CD4-positive, alpha-beta T cell treated with Interleukin-21 for 1 hour (primary cell): Measurements from ENCODE around the gene SGMS2.

Source experiments
- DNase-seq: peaks from one replicate; pipeline ENCODE4 v3.0.0-alpha.2; 2020

The SGMS2 gene

GRCh38 chr4:107831140-107831539 lies 6.4 kb downstream of the SGMS2 start:
- no peak for DNase-seq

- no peak for DNase-seq
Measured at GRCh38 chr4:107832275-107832807, 7.6 kb downstream of the SGMS2 start.

DNA sequence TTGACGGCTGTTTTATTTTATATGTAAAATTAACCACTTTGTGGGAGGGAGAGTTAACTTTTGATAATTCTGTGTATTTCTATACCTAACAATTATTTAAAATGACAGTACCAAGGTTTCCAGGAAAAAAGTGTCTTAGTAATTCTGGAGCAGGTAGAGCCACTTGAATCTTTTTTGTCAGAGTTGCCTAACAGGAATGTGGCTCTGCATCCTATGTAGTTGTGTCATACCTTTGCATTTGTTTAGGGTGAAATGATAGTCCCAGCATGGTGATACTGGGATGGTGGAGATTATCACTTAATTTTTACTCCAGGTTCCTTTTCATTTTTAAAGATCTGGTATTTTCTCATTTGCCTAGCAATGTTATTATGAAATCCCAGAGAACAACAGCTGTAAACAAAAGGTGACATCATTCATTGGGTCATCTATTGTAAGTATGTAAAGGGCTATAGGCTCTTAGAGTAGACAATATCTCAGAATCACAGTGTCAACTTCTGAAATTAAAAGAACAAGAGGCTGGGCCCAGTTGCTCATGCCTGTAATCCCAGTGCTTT lies 9.6 kb downstream of the SGMS2 start:
- DNase-seq: no peak

- no peak for DNase-seq
Measured at GRCh38 chr4:107835406-107835805, 10.7 kb downstream of the SGMS2 start.

GRCh38 chr4:107837317-107837716 lies 12.6 kb downstream of the SGMS2 start:
- no peak for DNase-seq

DNA sequence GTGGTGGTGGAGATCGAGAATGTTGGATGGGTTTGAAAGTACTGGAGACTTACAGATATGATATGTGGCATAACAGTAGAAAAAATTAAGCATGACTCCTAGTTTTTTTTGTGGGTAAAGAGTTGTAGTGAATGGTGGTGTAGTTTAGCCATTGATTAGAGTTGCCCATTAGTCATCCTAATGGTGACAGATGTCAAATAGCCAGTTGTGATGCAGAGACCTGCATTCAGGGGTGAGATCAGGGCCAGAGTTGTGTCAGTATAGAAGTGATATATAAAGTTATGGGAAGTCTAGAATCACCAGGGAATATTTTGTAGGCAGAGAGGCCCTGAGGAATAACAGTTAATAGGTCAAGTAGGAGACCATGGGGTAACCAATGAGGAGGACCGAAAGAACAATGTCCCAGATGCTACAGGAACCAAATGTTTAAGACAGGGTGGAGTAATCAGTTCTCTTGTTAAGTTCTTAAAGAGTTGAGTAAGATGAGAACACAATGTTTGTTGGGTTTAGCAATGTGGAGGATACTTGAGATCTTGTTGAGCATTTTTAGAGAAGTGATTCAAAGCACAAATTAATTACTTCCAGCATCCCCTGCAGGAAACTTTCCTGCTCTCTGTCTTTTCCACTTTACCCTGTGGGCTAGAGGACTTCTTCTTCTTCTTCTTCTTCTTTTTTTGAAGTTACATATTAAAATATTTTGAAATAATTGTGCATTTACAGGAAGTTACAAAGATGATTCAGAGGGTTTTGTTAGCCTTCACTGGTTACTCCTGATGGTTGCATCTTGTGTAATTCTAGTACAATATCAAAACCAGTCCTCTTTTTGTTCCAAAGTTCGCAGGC lies 13.3 kb downstream of the SGMS2 start:
- DNase-seq: peak; percentile 7

DNA sequence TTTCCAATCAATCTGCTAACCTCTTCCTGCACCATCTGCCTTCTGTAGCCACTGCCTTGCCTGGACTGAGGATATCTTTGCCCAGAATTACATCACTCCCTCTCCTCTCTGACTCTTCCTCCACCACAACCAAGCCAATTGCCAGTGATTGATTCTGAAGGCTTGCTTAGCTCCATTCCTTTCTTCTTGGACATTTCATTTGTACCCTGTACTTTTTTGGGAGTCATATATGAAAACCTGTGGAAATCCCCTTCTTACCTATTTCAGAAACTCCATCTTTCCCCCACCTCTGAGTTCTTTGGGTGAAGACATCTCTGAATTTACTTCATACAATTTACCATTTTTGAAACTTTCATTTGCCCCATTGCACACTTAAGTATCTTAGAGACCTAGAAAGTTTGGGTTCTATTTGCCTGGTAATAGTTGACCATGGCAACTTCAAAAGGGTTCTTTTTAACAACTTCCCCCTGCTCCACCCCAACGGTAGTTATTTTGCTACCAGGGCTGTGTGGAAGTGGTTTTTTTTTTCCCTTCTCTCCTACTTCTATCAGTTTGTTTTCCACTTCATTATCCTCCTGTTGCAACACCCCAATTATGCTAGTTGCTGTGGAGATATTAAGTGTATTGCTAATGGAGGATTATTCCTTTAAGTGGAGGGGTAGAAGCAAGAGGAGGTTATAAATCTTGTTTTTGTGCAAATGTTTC lies 14.3 kb downstream of the SGMS2 start:
- no peak for DNase-seq

GRCh38 chr4:107843391-107843790 lies 18.7 kb downstream of the SGMS2 start:
- DNase-seq: no peak

- no peak for DNase-seq
Measured at GRCh38 chr4:107845681-107846080, 20.9 kb downstream of the SGMS2 start.

- DNase-seq: no peak
Measured at GRCh38 chr4:107850438-107850837, 25.7 kb downstream of the SGMS2 start.

DNA sequence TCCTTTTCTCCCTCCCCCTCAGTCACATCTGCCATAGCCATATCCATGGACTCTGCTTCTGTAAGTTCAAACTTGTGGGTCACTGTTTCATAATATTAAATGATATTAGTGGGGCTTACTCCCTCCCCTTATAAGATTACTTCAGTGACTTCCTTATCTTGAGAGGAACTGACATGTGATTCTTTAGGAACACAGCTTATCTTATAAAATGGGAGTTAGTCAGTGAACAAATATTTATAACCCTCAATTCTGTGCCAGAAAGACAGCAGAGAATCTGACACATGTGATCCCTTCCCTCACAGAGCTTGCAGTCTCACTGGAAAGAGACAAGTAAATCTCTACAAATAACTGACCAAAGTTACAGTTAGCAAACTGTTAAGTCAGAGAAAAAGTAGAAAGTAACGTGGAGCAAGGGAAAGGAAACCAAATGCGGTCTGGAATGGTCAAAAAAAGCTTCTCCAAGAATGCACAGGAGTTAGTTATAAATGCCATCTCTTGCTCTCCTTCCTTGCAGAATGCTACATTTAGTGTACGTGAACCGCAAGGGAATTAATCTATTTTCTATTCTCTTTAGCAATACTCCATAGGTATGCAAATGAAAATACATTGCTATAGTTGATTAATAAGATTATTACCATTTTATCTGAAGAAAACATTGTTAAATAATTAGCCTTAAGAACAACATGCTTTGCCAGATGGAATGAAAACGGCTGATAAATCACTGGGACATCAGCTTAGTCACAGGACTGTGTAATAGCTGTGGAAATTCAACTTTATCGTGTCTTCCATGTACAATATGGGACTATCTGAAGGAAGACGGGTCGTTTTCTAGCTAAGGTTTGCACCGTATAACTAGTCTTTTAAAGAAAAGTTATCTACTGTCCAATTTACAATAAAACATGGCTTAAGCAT lies 29.0 kb downstream of the SGMS2 start:
- DNase-seq: no peak

- DNase-seq: no peak
Measured at GRCh38 chr4:107854356-107855022, 29.8 kb downstream of the SGMS2 start.

- no peak for DNase-seq
Measured at GRCh38 chr4:107855723-107856122, 31.0 kb downstream of the SGMS2 start.

GRCh38 chr4:107856901-107857300 lies 32.2 kb downstream of the SGMS2 start:
- DNase-seq: no peak

DNA sequence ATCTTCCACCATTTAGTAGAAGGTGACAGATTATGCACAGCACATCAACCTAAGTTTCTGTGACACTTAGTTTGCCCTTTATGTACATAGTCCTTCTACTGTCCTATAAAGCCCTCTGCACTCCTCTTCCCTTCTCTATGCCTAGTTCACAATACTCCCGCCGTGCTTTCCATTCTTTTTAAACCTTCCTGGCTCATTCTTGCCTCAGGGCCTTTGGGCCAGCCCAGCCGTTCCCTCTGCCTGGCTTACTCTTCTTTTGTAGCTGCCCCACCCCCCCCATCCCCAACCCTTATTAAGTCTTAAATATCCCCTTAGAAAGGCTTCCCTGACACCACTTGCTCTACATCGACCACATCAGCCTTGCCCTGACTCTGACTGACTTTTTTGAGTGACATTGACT lies 33.0 kb downstream of the SGMS2 start:
- no peak for DNase-seq

- no peak for DNase-seq
Measured at GRCh38 chr4:107858158-107858742, 33.5 kb downstream of the SGMS2 start.

- peak; percentile 14 for DNase-seq
Measured at GRCh38 chr4:107862658-107863057, 37.9 kb downstream of the SGMS2 start.

GRCh38 chr4:107863416-107863815 lies 38.7 kb downstream of the SGMS2 start:
- DNase-seq: no peak

DNA sequence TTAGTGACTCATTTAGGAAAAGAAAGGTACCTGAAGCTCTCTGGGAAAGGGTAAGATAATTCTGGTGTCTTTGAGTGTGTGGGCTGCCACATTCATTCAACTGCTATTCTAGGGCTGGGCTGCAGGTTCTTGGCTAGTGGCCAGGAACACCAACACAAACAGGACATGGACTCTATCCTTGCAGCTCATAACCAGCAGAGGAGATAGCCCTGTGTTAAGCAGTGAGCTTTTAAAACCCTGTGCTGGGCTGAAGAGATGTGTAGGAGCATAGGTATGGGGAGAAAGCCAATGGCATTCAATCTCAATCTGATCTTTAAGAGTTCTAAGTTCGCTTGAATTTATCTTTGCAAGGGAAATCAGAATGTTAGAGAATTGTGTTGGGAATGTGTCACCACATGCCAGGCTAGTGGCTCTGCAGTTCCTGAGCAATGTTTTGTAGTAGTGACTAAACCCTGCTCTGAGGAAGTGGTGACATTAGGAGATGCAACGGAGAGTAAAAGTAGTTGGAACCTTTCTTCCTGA lies 39.2 kb downstream of the SGMS2 start:
- DNase-seq: no peak

DNA sequence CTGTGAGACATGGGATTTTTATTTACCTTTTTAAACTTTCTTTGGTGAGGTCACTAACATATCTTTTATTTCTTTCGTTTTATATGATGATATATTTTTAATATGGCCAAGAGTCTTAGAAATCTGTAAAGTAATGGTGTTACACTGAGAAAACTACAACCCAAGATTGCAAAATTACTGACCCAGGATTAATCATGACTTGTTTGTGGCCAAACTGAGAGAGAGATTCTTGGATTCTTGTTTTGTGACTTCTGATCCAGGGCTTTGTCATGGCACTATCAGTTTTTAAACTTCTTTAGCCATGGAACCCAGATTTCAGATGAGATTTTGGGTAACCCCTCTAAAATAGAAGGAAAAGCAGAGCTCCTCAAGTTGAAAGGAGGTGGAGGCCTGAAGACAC lies 42.0 kb downstream of the SGMS2 start:
- DNase-seq: no peak

- DNase-seq: no peak
Measured at GRCh38 chr4:107870236-107870635, 45.5 kb downstream of the SGMS2 start.
